ENCODE data around the gene NPAS2.

- TF ChIP-seq CTCF (conservative IDR thresholded peaks at IDR 0.05): no peak
- TF ChIP-seq ZFX (IDR thresholded peaks at IDR 0.05): no peak
Observed at GRCh38 chr2:100887713-100888495, 68.0 kb downstream of the NPAS2 start.

All from C4-2B (cell line).